GM12878 (cell line): ENCODE results near the gene OSGEP. TPM values are rescaled to one million over a fixed set of nuclear protein-coding genes. Genes with fewer than 3 reads are reported as not detected.
A peak's percentile ranks its signal among the peaks of the same experiment; 100 is the strongest.

Experiments
- ASH2L ChIP-seq: fragments of 300-600, 200-600 bp; sonication (generic); IDR thresholded peaks from 2 replicates; pipeline ENCODE4 v1.6.1; 2017; ENCODE audit warnings: low read depth, mild to moderate bottlenecking, borderline replicate concordance
- ATF2 ChIP-seq: IDR thresholded peaks from 2 replicates; pipeline ENCODE4 v1.6.1; 2012; ENCODE audit warnings: low read length, inconsistent platforms
- BCL11A ChIP-seq: IDR thresholded peaks from 2 replicates; pipeline ENCODE4 v1.6.1; 2011; ENCODE audit warnings: low read depth, low read length
- BHLHE40 ChIP-seq, 2 experiments: fragments of 450-650 bp in 1 of 2; IDR thresholded peaks; 2 replicates each; pipeline ENCODE4 v1.6.1; 2011 to 2017; ENCODE audit warnings: low read depth in 2 of 2, borderline replicate concordance in 1 of 2, improper control_type of control experiment in 1 of 2, low read length in 1 of 2, mild to moderate bottlenecking in 1 of 2
- CEBPB ChIP-seq, 2 experiments: fragments of 150-350 bp in 1 of 2; IDR thresholded peaks; 2 replicates each; pipeline ENCODE4 v1.6.1; 2012 to 2014; ENCODE audit warnings: low read depth in 2 of 2, low read length in 2 of 2, borderline replicate concordance in 1 of 2, inconsistent platforms in 1 of 2
- CHD1 ChIP-seq: IDR thresholded peaks from 2 replicates; pipeline ENCODE4 v1.6.1; 2012; ENCODE audit warnings: low read depth, low read length, improper control_type of control experiment
- CTCF ChIP-seq, 3 experiments: IDR thresholded peaks in 2 of 3; conservative IDR thresholded peaks in 1 of 3; 2 replicates each; pipeline ENCODE4 v1.5.1; 2011; ENCODE audit warnings: low read depth in 3 of 3, low read length in 3 of 3, mild to moderate bottlenecking in 3 of 3, control low read depth in 2 of 3, moderate library complexity in 2 of 3, inconsistent platforms in 1 of 3, mixed read lengths in 1 of 3; ENCODE audit not compliant: control insufficient read depth in 2 of 3, insufficient read depth in 1 of 3; ENCODE audit errors: extremely low read depth in 1 of 3
- EGR1 ChIP-seq, 2 experiments: IDR thresholded peaks; 1 replicate in 1 of 2; 2 replicates in 1 of 2; pipeline ENCODE4 v1.6.1; 2011 to 2012; ENCODE audit warnings: low read depth in 2 of 2, low read length in 2 of 2, borderline replicate concordance in 1 of 2, mild to moderate bottlenecking in 1 of 2, moderate library complexity in 1 of 2
- ESRRA ChIP-seq: IDR thresholded peaks from 2 replicates; pipeline ENCODE4 v1.6.1; 2012; ENCODE audit warnings: mild to moderate bottlenecking, low read length, improper control_type of control experiment
- FOXM1 ChIP-seq: IDR thresholded peaks from 2 replicates; pipeline ENCODE4 v1.6.1; 2012; ENCODE audit warnings: low read depth, mild to moderate bottlenecking, inconsistent platforms, low read length, moderate library complexity
- MLLT1 ChIP-seq: fragments of 450-650 bp; IDR thresholded peaks from 2 replicates; pipeline ENCODE4 v1.6.1; 2016; ENCODE audit warnings: mild to moderate bottlenecking
- MYB ChIP-seq: fragments of 150-350 bp; IDR thresholded peaks from 2 replicates; pipeline ENCODE4 v1.6.1; 2014; ENCODE audit warnings: mild to moderate bottlenecking, low read depth, low read length, borderline replicate concordance
- PBX3 ChIP-seq: IDR thresholded peaks from 2 replicates; pipeline ENCODE4 v1.6.1; 2011; ENCODE audit warnings: mild to moderate bottlenecking, low read depth, low read length, moderate library complexity; ENCODE audit not compliant: insufficient replicate concordance
- POLR2AphosphoS5 ChIP-seq: IDR thresholded peaks from 2 replicates; pipeline ENCODE4 v1.6.1; 2011; ENCODE audit warnings: mild to moderate bottlenecking, low read length, inconsistent platforms
- POU2F2 ChIP-seq: IDR thresholded peaks from 3 replicates; pipeline ENCODE4 v1.6.1; 2011; ENCODE audit warnings: low read depth, mild to moderate bottlenecking, low read length, borderline replicate concordance
- TAF1 ChIP-seq: IDR thresholded peaks from 2 replicates; pipeline ENCODE4 v1.6.1; 2011; ENCODE audit warnings: mild to moderate bottlenecking, low read depth, low read length, borderline replicate concordance
- ZBTB11 ChIP-seq: fragments of 450-650 bp; formaldehyde crosslinking; IDR thresholded peaks from 2 replicates; pipeline ENCODE4 v1.5.0; 2022; ENCODE audit warnings: mild to moderate bottlenecking, missing genetic modification characterization
- ZZZ3 ChIP-seq: IDR thresholded peaks from 2 replicates; pipeline ENCODE4 v1.6.1; 2011; ENCODE audit warnings: low read depth; ENCODE audit not compliant: control insufficient read depth, insufficient read length
- polyA plus RNA-seq, 11 experiments: library from polyadenylated mRNA; depleted of rRNA in 4 of 11; unstranded in 6 of 11; stranded (reverse) in 5 of 11; fragments of >200 nt; fragmentation: Nextera tagmentation in 4 of 11; fragmentation: Illumina TruSeq in 1 of 11; extraction: Ambion mirVana in 4 of 11; extraction: Trizol in 1 of 11; gene quantifications; 1 replicate in 1 of 11; 2 replicates in 10 of 11; pipeline versions ENCODE4 v1.2.1 to v1.2.3, GENCODE V29; 2011 to 2016; ENCODE audit warnings: inconsistent platforms in 2 of 11, missing spikeins in 2 of 11, low read depth in 1 of 11
- total RNA-seq, 4 experiments: library from RNA; depleted of rRNA in 3 of 4; stranded (reverse); fragments of >200 nt in 3 of 4; fragmentation: Illumina TruSeq in 1 of 4; extraction: Trizol in 1 of 4; gene quantifications; 2 replicates each; pipeline versions ENCODE4 v1.2.1 to v1.2.3, GENCODE V29; 2013 to 2021

The OSGEP gene
- total and polyA plus RNA-seq, 10 of the 15 experiments (the other 5 are each of a cell fraction or from before 2014, with no cell fraction given): 47.8 to 88.9 (median 52.8) TPM

GRCh38 chr14:20461225-20462141 lies 6.9 kb upstream of the OSGEP start, which contains the start of gene PIP4P1 (continued):
- peak; percentile 98 to 99 for TF ChIP-seq BHLHE40 (IDR thresholded peaks at IDR 0.05; ENCODE audit: borderline replicate concordance in 1 of 2, low read depth in 2 of 2, low read length in 1 of 2)
- peak; percentile 94 for TF ChIP-seq POU2F2
- no peak for TF ChIP-seq CTCF (IDR thresholded peaks at IDR 0.05 in 2 of 3, conservative IDR thresholded peaks at IDR 0.05 in 1 of 3; ENCODE audit: control insufficient read depth in 2 of 3, extremely low read depth in 1 of 3, insufficient read depth in 1 of 3, low read depth in 3 of 3, low read length in 3 of 3)
- TF ChIP-seq FOXM1: peak; percentile 42; the same call in 1 of the 2 replicates
- TF ChIP-seq POLR2AphosphoS5: peak; percentile 86
- TF ChIP-seq TAF1: peak; percentile 55; the same call in 1 of the 2 replicates
- no peak for TF ChIP-seq EGR1 (IDR thresholded peaks at IDR 0.05; ENCODE audit: borderline replicate concordance in 1 of 2, low read depth in 2 of 2, low read length in 2 of 2)
- TF ChIP-seq ZBTB11 (CRISPR knock-in tag): peak; percentile 46
- peak; percentile 96 for TF ChIP-seq MLLT1
- TF ChIP-seq CHD1: no peak
- no peak for TF ChIP-seq ZZZ3
- no peak for TF ChIP-seq ASH2L
- TF ChIP-seq PBX3: peak; percentile 28
- no peak for TF ChIP-seq MYB
- TF ChIP-seq ESRRA: no peak
- TF ChIP-seq ATF2: peak; percentile 34; the same call in 1 of the 2 replicates
- no peak for TF ChIP-seq BCL11A
- no peak for TF ChIP-seq CEBPB (IDR thresholded peaks at IDR 0.05; ENCODE audit: borderline replicate concordance in 1 of 2, low read depth in 2 of 2, low read length in 2 of 2)
